WTC11 (cell line): Measurements from ENCODE around the gene LHFPL6.

Experiments
- TF ChIP-seq, protein P1 (sequence below): sonication (generic); formaldehyde crosslinking; IDR thresholded peaks from 2 replicates; pipeline ENCODE4 v1.8.1; 2022; ENCODE audit warnings: low read depth, mild to moderate bottlenecking, moderate library complexity, missing genetic modification reagents, borderline replicate concordance
- TF ChIP-seq, protein P2 (sequence below): sonication (generic); formaldehyde crosslinking; IDR thresholded peaks from 2 replicates; pipeline ENCODE4 v1.8.0; 2022; ENCODE audit warnings: mild to moderate bottlenecking, missing genetic modification reagents
- TF ChIP-seq, protein P3 (sequence below): fragments of 200-600 bp; IDR thresholded peaks from 2 replicates; pipeline ENCODE4 v1.8.0; 2022; ENCODE audit warnings: antibody characterized with exemption

DNA sequence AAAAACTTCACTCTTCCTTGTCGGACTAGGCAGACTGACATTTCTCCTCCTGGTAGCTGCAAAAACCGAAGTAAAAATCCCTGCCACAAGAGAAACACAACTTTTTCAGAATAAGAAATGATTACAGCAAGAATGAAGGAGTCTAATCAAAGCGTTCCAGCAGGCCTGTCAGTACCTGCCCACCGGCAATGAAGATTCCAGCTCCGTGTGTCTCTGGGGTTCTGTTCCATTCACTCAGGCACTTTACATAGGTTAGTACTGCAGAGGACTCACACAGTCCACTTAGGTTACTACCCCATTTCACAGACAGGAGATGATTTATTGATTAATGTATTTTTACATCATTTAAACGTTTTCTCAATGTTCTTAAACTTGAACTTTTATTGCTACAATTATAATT, 289.3 kb downstream of the LHFPL6 start:
- TF ChIP-seq, protein P1, sequence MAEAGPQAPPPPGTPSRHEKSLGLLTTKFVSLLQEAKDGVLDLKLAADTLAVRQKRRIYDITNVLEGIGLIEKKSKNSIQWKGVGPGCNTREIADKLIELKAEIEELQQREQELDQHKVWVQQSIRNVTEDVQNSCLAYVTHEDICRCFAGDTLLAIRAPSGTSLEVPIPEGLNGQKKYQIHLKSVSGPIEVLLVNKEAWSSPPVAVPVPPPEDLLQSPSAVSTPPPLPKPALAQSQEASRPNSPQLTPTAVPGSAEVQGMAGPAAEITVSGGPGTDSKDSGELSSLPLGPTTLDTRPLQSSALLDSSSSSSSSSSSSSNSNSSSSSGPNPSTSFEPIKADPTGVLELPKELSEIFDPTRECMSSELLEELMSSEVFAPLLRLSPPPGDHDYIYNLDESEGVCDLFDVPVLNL (CRISPR knock-in tag): no peak
- TF ChIP-seq, protein P2, sequence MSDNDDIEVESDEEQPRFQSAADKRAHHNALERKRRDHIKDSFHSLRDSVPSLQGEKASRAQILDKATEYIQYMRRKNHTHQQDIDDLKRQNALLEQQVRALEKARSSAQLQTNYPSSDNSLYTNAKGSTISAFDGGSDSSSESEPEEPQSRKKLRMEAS: no peak
- TF ChIP-seq, protein P3, sequence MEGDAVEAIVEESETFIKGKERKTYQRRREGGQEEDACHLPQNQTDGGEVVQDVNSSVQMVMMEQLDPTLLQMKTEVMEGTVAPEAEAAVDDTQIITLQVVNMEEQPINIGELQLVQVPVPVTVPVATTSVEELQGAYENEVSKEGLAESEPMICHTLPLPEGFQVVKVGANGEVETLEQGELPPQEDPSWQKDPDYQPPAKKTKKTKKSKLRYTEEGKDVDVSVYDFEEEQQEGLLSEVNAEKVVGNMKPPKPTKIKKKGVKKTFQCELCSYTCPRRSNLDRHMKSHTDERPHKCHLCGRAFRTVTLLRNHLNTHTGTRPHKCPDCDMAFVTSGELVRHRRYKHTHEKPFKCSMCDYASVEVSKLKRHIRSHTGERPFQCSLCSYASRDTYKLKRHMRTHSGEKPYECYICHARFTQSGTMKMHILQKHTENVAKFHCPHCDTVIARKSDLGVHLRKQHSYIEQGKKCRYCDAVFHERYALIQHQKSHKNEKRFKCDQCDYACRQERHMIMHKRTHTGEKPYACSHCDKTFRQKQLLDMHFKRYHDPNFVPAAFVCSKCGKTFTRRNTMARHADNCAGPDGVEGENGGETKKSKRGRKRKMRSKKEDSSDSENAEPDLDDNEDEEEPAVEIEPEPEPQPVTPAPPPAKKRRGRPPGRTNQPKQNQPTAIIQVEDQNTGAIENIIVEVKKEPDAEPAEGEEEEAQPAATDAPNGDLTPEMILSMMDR: no peak
